ENCODE data around the gene MOK. TPM values are rescaled to one million over a fixed set of nuclear protein-coding genes. Genes with fewer than 3 reads are reported as not detected.
"Not testable (repeated sequence)": the region's sequence is repeated elsewhere in the genome, so short reads cannot be mapped to it uniquely, and the experiment has no call there.

MOK gene, protein sequence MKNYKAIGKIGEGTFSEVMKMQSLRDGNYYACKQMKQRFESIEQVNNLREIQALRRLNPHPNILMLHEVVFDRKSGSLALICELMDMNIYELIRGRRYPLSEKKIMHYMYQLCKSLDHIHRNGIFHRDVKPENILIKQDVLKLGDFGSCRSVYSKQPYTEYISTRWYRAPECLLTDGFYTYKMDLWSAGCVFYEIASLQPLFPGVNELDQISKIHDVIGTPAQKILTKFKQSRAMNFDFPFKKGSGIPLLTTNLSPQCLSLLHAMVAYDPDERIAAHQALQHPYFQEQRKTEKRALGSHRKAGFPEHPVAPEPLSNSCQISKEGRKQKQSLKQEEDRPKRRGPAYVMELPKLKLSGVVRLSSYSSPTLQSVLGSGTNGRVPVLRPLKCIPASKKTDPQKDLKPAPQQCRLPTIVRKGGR
- total RNA-seq = 24.5 and 45.6 TPM in 2 replicates
- polyA plus RNA-seq (2012) = 24.7 TPM

DNA sequence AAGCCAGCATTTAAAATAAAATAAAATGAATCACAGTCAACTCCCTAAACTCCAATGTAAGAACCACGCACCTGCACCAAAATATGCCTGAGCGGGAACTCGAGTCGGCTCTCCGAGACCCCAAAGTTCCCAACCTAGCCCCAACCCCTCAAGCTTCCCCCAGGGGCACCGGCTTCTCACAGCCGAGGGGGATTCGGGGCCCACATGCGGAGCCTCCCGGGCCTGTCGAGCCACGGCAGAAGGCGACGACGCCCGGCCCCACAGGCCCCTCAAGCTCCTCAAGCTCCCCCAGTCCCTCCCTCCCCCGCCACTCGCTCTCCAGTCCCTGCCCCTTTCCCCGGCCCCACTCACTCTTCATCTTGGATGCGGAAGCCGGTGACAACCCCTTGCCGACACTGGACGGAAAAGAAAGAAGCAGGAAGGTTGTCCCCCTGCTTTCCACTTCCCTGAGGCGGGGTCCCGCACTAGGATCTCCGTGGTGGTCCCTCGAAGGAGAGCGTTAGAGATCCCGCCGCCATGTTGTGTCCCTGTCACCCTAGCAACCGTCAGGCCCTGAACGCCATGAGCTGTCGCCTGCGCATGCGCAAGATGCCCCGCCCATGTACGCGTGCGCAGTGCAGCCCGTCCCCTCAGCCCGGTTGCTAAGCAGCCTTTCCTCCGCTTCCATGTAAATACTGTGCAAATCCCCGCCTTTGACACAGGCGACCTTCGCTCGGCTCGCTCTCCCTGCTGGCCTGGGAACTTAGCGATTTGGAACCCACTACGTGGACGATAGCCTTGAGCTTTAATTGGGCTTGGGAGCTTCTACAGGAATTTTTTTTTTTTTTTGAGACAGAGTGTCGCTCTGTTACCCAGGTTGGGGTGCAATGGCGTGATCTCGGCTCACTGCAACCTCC is at the start of gene MOK:
Gene MOK (minus strand): TSS at position 554 of the 896 bp plus-strand sequence. CDS start 196 bp downstream, at position 358.
- DNase-seq (ENCODE audit: low read depth) = peak; percentile 97

DNA sequence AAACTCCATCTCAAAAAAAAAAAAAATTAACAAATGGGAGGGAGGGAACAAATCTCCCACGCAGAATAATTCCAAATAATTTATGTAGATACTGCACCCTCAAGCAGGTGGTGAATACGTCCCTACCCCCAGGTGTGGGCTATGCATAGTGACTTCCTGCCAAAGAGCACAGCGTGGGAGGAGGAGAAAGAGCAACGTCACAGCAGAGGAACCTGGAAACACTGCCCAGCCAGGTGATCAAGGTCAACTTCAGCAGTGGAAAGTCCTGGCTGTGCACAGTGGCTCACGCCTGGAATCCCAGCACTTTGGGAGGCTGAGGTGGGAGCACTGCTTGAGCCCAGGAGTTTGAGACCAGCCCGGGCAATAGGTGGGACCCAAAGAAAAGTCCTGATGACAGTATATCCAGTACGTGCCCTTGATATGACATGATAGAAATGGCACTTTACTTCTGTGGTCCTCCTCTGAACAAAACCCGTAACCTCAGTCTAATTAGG is 48.2 kb upstream of the MOK start:
- no peak for DNase-seq (ENCODE audit: low read depth)

DNA sequence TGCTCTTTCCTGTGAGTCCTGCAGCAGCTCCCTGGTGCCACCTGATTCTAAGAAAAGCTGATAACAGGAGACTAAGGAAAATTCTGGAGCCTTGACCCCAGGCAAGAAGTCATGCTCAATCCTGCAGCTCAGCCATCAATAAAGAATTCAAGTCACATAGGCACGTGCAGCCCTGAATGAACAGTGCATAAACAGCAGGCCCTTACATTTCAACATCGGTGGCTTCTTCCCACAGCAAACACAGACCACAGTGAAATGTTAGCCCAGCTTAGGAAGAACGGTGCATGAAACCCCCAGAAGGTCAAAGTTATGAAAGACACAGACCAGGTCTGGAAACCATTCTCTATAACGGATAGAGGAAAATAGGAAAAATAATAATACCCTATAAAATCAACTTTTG is 47.2 kb upstream of the MOK start:
- DNase-seq (ENCODE audit: low read depth) = no peak

DNA sequence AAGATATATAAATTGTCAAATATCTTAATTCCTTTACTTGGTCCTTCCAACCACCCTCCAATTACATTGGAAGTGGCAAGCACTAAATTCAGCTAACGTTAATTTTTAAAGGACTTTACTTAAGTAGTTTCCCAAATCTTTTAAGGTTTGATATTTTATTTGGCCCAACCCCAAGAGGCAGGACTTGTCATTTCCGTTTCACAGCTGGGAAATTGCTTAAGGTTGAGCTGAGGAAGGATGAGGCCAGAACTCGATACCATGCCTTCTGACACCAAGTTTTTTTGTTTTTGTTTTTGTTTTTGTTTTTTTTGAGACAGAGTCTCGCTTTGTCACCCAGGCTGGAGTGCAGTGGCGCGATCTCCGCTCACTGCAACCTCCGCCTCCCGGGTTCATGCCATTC is 46.6 kb upstream of the MOK start:
- DNase-seq (ENCODE audit: low read depth) = not testable (repeated sequence)

DNA sequence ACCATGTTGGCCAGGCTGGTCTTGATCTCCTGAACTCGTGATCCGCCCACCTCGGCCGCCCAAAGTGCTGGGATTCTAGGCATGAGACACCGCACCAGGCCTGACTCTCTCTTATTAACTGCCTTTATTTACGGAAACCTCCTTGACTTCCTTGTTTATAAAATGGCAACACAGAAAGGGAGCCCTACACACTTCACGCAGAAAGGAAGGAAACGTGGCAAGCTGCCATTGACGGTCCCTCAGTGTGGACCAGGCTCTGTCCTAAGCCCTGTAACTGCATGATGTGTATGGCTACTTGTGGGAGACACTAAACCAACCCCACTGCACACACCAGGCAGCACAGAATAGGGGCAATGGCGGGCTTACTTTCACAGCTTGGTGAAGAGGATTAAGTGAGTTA is 46.1 kb upstream of the MOK start:
- DNase-seq (ENCODE audit: low read depth) = no peak

DNA sequence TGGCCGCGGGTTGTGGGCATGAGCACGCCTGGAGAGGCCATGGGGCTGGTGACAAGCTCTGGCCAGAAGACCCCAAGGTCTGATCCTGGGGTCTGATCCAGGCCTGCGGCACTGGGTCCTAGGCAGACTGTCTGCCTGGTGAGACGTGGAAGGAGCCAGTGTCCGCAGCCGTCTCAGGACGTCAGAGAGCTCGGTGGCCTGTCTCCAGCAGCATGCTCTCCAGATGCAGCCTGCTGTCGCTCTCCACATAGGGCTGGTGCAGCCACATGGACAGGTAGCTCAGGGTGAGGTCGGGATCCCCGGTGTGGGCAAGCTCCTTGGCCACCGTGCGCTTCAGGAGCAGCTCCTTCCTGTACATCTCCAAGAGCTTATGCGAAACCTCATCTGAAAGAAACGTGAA is 43.4 kb upstream of the MOK start:
- no peak for DNase-seq (ENCODE audit: low read depth)

DNA sequence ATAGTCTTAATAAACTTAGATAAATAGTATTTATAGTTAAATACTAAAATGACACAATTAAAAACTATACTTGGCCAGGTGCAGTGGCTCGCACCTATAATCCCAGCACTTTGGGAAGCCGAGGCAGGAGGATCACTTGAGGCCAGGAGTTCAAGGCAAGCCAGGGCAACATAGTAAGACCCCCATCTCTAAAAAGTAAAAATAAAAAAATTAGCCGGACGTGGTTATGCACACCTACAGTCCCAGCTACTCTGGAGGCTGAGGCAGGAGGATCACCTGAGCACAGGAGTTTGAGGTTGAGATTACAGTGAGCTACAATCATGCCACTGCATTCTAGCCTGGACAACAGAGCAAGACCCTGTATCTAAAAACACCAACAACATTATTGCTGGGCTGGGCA is 41.7 kb upstream of the MOK start:
- no peak for DNase-seq (ENCODE audit: low read depth)

DNA sequence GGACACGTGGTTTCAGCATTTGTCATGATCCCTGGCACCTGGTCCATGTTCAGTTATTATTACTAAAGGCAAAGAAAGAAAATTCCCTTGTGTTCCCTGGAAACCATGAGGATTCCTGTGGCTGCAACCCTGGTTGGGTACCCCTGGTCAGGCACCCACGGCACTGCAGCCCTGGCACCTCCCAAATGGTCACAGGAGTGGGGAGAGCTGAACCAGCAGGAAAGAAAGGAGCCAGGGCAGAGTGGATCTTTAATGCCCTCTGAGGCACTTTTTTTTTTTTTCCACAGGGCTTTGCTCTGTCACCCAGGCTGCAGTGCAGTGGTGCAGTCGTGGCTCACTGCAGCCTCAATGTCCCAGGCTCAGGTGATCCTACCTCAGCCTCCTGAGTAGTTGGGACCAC is 40.3 kb upstream of the MOK start:
- peak; percentile 5 for DNase-seq (ENCODE audit: low read depth)

DNA sequence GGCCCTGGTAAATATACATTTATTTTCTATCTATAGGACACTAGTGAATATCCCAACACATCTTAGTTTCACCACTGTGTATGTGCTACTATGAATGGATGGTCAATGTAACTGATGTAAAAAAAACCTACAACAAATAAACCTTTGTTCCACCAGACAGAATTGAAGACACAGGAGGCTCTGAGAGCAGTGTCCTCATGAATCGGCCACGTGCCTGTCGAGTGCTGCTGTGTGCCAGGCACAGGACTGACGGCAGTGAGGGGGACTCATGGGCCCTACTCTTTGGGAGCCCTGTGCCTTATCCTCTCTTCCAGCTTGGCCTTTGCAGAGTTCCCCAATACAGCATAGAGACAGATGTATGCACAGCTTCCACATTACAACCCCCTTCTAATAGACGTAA is 39.5 kb upstream of the MOK start:
- DNase-seq (ENCODE audit: low read depth) = no peak

DNA sequence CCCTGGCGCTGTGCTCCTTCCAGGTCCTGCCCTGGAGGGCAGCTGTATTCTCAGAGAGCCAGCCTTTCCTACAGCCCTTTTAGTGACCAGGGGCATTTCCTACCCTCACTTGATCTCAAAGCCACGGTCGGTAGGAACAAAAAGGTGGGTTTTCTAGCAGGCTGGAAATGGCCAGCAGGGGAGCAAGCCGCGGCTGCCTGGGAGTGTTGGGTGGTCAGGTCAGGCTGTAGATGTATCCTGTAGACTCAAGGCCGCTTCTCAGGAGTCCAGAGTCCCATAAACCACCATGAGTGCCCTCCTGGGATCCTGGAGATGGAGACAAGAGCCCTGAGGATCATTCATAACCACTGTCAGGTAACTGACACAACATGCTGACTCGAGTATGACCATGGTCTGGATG is 39.1 kb upstream of the MOK start:
- DNase-seq (ENCODE audit: low read depth) = no peak

DNA sequence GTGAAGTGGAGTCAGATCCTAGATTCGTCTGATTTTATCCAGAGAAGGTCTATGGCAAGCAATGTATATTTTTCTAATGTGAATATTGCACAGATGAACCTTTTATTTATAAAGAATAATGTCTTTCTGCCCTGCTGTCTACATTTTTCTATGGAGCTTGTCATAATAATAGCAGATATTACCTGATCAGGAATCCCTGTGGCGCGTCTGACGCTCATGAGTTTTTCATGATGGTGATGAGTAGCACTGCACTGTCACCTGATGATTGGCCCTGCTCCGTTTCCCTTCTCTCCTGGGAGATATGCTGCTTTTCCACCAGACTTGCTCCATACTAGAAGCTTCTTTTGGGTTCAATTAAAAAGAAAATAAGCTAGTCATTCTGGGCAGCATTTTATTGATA is 37.3 kb upstream of the MOK start:
- DNase-seq (ENCODE audit: low read depth) = no peak

DNA sequence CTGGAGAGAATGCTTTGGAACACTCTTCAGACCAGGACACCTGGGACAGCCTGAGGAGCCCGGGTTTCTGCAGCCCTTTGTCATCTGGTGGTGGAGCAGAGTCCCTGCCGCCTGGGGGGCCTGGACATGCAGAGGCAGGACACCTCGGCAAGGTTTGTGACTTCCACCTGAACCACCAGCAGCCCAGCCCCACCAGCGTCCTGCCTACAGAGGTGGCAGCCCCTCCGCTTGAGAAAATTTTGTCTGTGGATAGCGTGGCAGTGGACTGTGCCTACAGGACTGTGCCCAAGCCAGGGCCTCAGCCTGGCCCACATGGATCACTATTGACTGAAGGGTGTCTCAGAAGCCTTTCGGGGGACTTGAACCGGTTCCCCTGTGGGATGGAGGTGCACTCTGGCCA is 36.6 kb upstream of the MOK start:
- no peak for DNase-seq (ENCODE audit: low read depth)

DNA sequence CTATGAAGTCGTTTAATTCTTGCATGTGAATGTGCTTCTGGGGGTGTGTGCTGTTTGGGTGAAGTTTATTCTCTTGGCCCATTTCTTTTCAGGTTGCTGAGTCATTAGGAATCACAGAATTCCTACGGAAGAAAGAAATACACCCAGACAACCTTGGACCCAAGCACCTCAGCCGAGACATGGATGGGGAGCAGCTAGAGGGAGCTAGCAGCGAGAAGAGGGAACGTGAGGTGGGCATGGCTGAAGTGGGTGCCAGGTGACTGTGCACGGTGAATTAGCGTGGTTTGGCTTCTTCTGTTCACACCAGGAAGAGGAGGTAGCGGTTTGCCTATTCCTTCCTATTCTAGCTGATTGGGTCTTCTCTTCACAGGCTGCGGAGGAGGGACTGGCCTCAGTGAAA is 33.8 kb upstream of the MOK start:
- no peak for DNase-seq (ENCODE audit: low read depth)

DNA sequence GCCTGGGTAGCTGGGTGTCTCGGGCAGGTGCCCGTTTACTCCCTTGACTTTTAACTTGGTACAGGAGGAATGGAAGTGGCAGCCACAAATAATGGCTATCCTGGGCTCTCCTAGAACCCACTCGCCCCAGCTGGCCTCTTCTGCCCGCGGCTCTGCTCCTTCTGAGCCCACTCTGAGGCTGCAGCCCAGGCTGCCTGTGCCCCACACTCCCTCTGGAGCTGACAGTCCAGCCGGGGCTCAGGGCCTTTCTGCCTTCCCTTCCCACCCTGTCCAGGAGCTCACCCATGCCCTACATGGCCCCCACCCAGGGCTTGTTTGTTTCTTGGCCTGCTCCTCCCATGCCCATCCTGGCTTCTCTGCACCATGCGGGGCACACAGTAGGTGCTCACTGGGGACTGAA is 30.2 kb upstream of the MOK start:
- DNase-seq (ENCODE audit: low read depth) = no peak

DNA sequence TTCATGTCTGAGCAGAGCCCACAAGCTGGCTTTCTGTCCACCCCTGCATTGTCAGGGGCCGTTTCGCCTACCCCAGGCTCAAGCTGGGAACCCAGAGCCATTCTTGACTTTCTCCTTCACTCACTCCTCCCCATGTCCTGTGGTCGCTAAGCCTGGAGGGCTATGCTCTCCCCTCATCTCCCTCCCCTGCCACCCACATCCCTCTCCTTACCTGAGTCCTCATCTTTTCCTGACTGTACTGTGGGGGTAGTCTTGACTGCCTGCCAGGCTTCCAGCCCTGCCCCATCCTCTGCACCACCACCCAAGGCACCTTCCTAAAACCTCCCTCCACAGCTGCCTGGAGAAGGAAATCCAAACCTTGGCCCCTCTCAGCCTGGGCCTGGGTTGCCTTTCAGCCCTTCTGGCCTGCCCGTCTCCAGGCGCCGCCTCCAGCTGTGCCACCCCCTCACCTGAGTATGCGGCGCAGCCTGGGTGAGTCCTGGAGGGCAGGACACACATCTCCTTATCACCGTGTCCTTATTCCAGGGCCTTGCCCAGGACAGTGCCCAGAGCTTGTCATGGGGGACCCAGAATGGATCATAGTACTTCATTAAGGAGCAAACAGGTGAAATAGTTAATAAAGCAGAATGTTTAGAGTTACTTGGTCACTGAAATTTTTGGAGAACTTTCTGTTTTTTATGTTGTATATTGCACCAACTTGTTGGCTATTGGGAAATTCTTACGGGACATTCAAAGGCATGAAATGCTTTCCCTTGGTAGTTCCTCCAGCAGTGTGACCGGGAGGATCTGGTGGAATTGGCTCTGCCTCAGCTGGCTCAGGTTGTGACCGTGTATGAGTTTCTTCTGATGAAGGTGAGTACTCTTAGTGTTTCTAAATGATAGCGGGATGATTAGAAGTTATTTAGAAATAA is 29.1 kb upstream of the MOK start:
- DNase-seq (ENCODE audit: low read depth) = no peak

DNA sequence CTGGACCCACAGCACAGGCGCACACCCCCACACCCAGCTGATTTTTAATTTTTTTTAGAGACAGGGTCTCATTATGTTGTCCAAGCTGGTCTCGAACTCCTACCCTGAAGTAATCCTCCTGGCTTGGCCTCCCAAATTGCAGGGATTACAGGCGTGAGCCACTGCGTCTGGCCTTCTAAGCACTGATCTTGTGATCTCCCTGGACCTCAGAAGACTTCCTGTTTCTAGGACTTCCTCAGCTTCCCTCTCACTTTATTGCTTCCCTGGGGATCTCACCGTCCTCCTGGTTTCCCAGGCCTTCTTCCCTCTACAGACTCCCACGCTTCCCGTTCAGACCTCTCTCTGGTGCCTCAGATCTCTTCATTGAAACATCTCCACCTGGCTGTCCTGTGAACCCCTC is 28.4 kb upstream of the MOK start:
- no peak for DNase-seq (ENCODE audit: low read depth)

DNA sequence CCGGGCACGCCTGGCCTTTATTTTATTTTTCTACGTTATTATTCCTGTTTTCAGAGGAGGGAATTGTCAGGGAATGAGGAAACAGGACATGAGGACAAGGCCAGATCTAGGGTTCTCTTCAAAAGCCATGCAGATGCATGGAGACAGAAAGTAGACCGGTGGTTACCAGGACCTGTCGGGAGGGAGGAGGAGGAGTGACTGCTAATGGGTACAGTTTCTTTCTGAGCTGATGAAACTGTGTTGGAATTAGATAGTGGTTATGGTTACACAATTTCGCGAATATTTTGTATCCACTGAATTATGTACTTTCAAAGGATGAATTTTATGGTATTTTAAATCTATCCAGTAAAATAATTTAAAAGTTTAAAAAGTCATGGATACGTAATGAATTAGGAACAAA is 25.8 kb upstream of the MOK start:
- DNase-seq (ENCODE audit: low read depth) = no peak

DNA sequence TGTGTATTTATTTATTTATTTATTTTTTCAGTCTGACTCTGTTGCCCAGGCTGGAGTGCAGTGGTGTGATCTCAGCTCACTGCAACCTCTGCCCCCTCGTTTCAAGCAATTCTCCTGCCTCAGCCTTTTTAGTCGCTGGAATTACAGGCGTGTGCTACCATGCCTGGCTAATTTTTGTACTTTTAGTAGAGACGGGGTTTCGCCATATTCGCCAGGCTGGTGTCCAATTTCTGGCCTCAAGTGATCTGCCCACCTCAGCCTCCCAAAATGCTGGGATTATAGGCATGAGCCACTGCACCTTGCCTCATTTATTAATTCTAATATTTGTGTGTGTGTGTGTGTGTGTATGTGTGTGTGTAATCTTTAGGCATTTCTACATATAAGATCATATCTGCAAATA is 24.4 kb upstream of the MOK start:
- not testable (repeated sequence) for DNase-seq (ENCODE audit: low read depth)

DNA sequence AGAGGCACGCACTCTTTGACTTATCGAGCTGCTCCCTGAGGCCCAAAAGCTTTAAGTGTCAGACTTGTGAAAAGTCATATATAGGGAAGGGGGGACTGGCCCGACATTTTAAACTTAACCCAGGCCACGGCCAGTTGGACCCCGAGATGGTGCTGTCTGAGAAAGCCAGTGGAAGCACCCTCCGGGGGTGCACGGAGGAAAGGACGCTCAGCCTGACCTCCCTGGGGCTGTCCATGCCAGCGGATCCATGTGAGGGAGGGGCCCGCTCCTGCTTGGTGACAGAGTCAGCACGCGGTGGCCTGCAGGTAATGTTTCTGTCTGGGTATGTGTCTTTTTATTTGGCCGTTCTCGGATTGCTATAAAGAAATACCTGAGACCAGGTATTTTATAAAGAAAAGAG is 21.6 kb upstream of the MOK start:
- DNase-seq (ENCODE audit: low read depth) = no peak

DNA sequence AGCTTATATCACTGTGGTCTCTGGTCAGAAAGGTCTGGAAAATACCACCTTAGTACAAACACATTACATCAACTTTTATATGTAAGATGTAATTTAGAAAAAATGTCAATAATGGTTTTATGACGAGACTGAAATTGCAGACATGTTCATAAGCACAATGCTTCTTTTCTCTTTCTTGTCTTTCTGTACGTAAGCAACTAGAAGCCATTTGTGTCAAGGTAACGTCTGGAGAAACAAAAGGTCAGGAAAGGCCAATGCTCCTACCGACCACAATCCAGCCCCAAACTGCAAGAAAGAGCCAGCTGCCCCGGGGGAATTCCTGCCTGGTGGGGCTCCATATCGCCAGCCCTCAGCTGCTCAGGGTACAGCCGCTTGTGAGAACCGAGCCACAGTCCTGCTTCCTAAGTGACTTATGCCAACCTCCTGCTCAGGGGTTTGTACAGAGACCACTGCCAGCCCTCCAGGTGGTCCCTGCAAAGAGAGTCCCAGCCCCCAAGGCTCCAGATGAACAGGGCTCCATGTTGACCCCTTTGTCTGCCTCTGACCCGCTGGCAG is 20.9 kb upstream of the MOK start:
- peak; percentile 53 for DNase-seq (ENCODE audit: low read depth)

DNA sequence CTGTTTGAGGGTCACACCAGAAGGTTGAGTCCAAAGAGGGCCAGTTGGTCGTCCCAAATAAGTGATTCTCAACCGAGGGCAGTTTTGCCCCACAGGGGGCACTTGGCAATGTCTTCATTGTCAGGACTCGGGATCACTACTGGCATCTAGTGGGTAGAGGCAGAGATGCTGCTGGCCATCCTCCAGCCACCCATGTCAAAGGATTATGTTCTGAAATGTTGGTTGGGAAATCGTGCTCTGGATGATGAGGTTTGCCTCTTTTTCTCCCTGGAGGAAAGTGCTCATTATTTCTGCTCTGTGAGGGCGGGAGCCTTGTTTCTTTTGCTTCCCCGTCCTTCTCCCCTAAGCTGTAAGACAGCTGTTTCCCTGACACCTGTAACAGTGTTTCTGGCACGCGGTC is 18.1 kb upstream of the MOK start:
- DNase-seq (ENCODE audit: low read depth) = peak; percentile 87

Measured in myocyte (in vitro differentiated cells).